Endothelial cell (in vitro differentiated cells): Measurements from ENCODE around the gene UNC5CL. TPM values are rescaled to one million over a fixed set of nuclear protein-coding genes. Genes with fewer than 3 reads are reported as not detected.

Experiments used
- DNase-seq: peaks from one replicate; pipeline ENCODE4 v3.0.0; 2021; ENCODE audit warnings: low spot score
- H3K27ac Mint-ChIP-seq: one replicate; pipeline ENCODE4 v1.8.0; 2021; ENCODE audit warnings: mixed read lengths, inconsistent platforms; ENCODE audit not compliant: unreplicated experiment
- H3K27me3 Mint-ChIP-seq: one replicate; pipeline ENCODE4 v1.8.0; 2021; ENCODE audit warnings: mild to moderate bottlenecking, moderate library complexity, mixed read lengths, inconsistent platforms; ENCODE audit not compliant: unreplicated experiment
- H3K36me3 Mint-ChIP-seq: one replicate; pipeline ENCODE4 v1.8.0; 2021; ENCODE audit warnings: mild to moderate bottlenecking, low read depth, mixed read lengths, inconsistent platforms; ENCODE audit not compliant: unreplicated experiment
- H3K4me1 Mint-ChIP-seq: one replicate; pipeline ENCODE4 v1.8.0; 2021; ENCODE audit warnings: mild to moderate bottlenecking, mixed read lengths, inconsistent platforms; ENCODE audit not compliant: unreplicated experiment
- H3K4me3 Mint-ChIP-seq: one replicate; pipeline ENCODE4 v1.8.0; 2021; ENCODE audit warnings: mild to moderate bottlenecking, mixed read lengths, inconsistent platforms; ENCODE audit not compliant: unreplicated experiment
- H3K9me3 Mint-ChIP-seq: one replicate; pipeline ENCODE4 v1.8.0; 2021; ENCODE audit warnings: mixed read lengths, inconsistent platforms; ENCODE audit not compliant: unreplicated experiment
- total RNA-seq: library from RNA; stranded (reverse); fragmentation: NEBNext Ultra II Directional; extraction: Animal tissue kit (Norgen Biotek cat#: 25700); gene quantifications from one replicate; pipeline ENCODE4 v1.2.1, GENCODE V29; 2021; ENCODE audit not compliant: unreplicated experiment
- TF ChIP-seq, protein P1 (sequence below): fragments of 200-600 bp; sonication (generic); IDR thresholded peaks from one replicate; pipeline ENCODE4 v1.5.0; 2021; ENCODE audit warnings: antibody characterized with exemption; ENCODE audit not compliant: unreplicated experiment

UNC5CL gene
- total RNA-seq, 1 donor from 2014 or later = 0.59 TPM

DNA sequence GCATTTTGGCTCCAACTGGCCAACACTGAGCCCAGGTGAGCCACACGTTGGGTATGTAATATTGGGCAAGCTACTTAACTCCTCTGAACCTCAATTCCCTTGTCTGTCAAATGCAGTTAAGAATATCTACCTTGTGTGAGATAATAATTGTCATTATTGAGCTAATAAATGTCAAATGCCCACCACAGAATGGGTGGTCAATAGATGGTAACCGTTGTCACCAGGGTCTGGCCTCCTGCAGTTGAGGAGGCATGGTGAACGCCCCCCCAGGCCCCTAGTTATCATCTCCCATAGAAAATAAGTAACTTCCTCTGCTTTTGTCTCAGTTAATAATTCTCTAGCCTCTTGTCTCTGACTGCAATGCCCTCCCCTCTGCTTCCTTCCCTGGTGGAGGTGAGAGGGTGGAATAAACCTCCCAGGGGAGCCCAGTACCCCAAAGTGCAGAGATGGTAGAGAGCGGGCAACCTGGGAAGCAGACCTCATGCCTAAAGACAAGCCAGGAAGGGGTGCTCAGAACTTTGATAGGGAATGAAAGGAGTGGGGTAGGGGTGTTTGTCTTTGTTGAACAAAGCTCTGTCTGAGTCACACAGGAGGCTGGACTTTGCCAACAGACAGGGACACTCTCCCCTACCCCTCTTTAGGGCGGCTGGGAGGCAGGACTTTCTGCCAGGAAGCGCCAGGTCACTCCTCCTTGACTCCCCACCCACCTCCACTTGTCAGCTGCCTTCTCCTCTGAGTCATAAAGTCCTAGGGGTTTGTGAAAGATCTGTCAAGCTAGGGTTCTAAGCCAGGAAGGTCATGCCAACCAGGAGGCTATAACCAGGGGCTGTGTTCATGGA, 1.3 kb upstream of the UNC5CL start:
- no peak for DNase-seq

DNA sequence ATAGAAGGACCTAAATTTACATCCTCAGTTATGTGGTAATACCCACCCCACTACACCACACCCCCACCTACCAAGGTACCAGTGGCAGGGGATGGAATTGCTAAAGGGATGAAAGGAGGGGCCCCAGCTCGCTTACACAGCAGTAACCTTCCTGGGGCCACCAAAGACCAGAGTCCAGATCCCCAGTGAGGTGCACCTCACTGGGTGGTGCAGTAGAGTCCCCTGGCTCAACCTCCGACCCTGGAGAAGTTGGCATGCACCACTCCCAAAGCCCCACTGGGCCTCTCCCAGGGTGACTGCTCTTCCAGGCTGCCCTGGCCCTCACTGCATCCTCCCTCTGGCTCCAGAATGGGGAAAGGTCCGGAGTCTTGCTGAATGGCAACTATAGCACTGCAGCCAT, 816 bp downstream of the UNC5CL start:
- DNase-seq = no peak
- TF ChIP-seq, protein P1, sequence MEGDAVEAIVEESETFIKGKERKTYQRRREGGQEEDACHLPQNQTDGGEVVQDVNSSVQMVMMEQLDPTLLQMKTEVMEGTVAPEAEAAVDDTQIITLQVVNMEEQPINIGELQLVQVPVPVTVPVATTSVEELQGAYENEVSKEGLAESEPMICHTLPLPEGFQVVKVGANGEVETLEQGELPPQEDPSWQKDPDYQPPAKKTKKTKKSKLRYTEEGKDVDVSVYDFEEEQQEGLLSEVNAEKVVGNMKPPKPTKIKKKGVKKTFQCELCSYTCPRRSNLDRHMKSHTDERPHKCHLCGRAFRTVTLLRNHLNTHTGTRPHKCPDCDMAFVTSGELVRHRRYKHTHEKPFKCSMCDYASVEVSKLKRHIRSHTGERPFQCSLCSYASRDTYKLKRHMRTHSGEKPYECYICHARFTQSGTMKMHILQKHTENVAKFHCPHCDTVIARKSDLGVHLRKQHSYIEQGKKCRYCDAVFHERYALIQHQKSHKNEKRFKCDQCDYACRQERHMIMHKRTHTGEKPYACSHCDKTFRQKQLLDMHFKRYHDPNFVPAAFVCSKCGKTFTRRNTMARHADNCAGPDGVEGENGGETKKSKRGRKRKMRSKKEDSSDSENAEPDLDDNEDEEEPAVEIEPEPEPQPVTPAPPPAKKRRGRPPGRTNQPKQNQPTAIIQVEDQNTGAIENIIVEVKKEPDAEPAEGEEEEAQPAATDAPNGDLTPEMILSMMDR = no peak
- H3K27me3 Mint-ChIP-seq = no peaks in the 10 kb centered on the region

More for the DNA sequence above, 1.3 kb upstream of the UNC5CL start:
- Mint-ChIP-seq H3K36me3 (no peaks in the 10 kb centered on the region), H3K4me1 (no peaks in the 10 kb centered on the region), H3K27me3 (no peaks in the 10 kb centered on the region), H3K9me3 (no peaks in the 10 kb centered on the region), H3K27ac (no peak overlapping the region), H3K4me3 (no peak overlapping the region)
- TF ChIP-seq, protein P1 = no peak

GRCh38 chr6:41037107-41037900, 1.7 kb downstream of the UNC5CL start:
- no peaks in the 10 kb centered on the region for H3K27me3 Mint-ChIP-seq
- no peak overlapping the region for H3K27ac Mint-ChIP-seq
- no peaks in the 10 kb centered on the region for H3K9me3 Mint-ChIP-seq
- TF ChIP-seq, protein P1 = no peak
- peaks cover 3% of the 10 kb centered on the region for H3K36me3 Mint-ChIP-seq
- no peak overlapping the region for H3K4me3 Mint-ChIP-seq
- DNase-seq = no peak
- H3K4me1 Mint-ChIP-seq = no peaks in the 10 kb centered on the region

More for the DNA sequence above, 816 bp downstream of the UNC5CL start:
- Mint-ChIP-seq H3K4me3 (no peak overlapping the region), H3K4me1 (no peaks in the 10 kb centered on the region), H3K9me3 (no peaks in the 10 kb centered on the region), H3K36me3 (peaks cover 3% of the 10 kb centered on the region), H3K27ac (no peak overlapping the region)

DNA sequence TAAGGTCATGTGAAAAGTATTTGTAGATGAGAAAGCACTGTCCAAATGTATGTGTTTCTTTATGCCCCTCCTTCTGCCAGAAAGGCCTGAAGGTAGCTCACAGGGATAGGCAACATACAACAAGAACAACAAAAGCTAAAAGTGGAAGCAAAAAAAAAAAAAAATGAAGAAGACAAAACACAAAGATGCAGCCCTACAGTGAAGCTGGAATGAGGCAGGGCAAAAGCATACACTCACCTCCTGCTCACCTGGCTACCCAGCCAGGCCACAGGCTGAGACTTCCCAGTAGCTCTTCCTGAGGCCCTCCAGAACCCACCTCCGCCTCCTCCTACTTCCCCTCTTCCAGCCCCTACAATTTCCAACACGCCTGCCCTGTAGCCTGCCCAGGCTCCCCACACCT, 2.4 kb downstream of the UNC5CL start:
- DNase-seq = no peak
- no peaks in the 10 kb centered on the region for H3K27me3 Mint-ChIP-seq
- peaks cover 3% of the 10 kb centered on the region for H3K36me3 Mint-ChIP-seq
- no peak overlapping the region for H3K27ac Mint-ChIP-seq
- H3K4me1 Mint-ChIP-seq = no peaks in the 10 kb centered on the region
- no peaks in the 10 kb centered on the region for H3K9me3 Mint-ChIP-seq
- H3K4me3 Mint-ChIP-seq = no peak overlapping the region
- TF ChIP-seq, protein P1 = no peak
